ENCODE measurements around the gene NFE2L2. TPM values are rescaled to one million over a fixed set of nuclear protein-coding genes. Genes with fewer than 3 reads are reported as not detected.

NFE2L2 gene
- total and polyA plus RNA-seq, 2 donors (not counting 1 experiment from before 2014, with no cell fraction given) = 16.8 to 93.6 TPM

DNA sequence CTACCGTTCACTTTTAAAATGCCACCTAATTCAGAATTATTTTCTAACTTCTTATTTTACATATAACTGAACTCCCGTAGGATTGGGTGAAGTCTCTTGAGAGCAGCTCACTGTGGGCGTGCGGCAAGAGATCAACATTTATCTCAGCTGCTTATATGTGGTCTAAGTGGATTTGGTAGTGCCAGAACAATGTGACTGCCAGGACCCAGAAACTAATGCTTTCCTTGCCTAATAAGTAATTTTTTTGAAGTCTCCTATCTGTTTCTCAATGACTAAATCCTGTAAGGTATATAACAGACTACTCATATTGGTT lies 11.2 kb upstream of the NFE2L2 start:
- Histone ChIP-seq H3K9me3 (ENCODE audit: control extremely low read depth in 1 of 3, control insufficient read depth in 2 of 3, insufficient read depth in 1 of 3, low read length in 2 of 3) (no peaks in the 10 kb centered on the region), H3K4me1 (ENCODE audit: control insufficient read depth in 2 of 2, insufficient read depth in 2 of 2, low read length in 2 of 2) (no peaks in the 10 kb centered on the region), H3K4me2 (replicated peaks; ENCODE audit: low read depth, low read length, poor library complexity, severe bottlenecking) (no peak overlapping the region), H3K27me3 (replicated peaks in 1 of 4; ENCODE audit: control extremely low read depth in 1 of 4, control insufficient read depth in 3 of 4, insufficient read depth in 4 of 4, low read length in 3 of 4) (no peaks in the 10 kb centered on the region), H2AFZ (ENCODE audit: insufficient read depth, low read depth, low read length, poor library complexity, severe bottlenecking) (no peak overlapping the region), H3K9ac (ENCODE audit: low read length) (no peak overlapping the region), H3K27ac (ENCODE audit: low read length in 2 of 2) (no peak overlapping the region), H3K79me2 (ENCODE audit: control insufficient read depth, insufficient read depth, low read length) (no peaks in the 10 kb centered on the region), H3K4me3 (ENCODE audit: control extremely low read depth in 1 of 5, extremely low read depth in 1 of 5, insufficient read depth in 1 of 5, low read depth in 2 of 5, low read length in 4 of 5) (no peak overlapping the region), H3K36me3 (replicated peaks in 1 of 2; ENCODE audit: control extremely low read depth in 1 of 2, control insufficient read depth in 1 of 2, extremely low read depth in 1 of 2, insufficient read depth in 2 of 2, low read length in 1 of 2) (no peaks in the 10 kb centered on the region), H4K20me1 (ENCODE audit: control insufficient read depth, insufficient read depth, low read length, poor library complexity, severe bottlenecking) (no peaks in the 10 kb centered on the region)
- intact Hi-C loops (cut with micrococcal nuclease) = no loop called here
- no peak overlapping the region for H3K4me3 Mint-ChIP-seq
- no peak overlapping the region for H3K27ac Mint-ChIP-seq
- WGBS (ENCODE audit: insufficient coverage) = no CpG with 5 or more reads among the region's 4 CpGs
- ChIA-PET CTCF (no interaction called here), POLR2A (no interaction called here)
- DNase-seq (no peak), ATAC-seq (ENCODE audit: low read depth) (no peak)
- no peaks in the 10 kb centered on the region for H3K27me3 Mint-ChIP-seq
- TF ChIP-seq EZH2 (IDR thresholded peaks at IDR 0.05; ENCODE audit: borderline replicate concordance, insufficient read depth, low read depth, low read length, poor library complexity, severe bottlenecking) = no peak
- TF ChIP-seq, protein P1, sequence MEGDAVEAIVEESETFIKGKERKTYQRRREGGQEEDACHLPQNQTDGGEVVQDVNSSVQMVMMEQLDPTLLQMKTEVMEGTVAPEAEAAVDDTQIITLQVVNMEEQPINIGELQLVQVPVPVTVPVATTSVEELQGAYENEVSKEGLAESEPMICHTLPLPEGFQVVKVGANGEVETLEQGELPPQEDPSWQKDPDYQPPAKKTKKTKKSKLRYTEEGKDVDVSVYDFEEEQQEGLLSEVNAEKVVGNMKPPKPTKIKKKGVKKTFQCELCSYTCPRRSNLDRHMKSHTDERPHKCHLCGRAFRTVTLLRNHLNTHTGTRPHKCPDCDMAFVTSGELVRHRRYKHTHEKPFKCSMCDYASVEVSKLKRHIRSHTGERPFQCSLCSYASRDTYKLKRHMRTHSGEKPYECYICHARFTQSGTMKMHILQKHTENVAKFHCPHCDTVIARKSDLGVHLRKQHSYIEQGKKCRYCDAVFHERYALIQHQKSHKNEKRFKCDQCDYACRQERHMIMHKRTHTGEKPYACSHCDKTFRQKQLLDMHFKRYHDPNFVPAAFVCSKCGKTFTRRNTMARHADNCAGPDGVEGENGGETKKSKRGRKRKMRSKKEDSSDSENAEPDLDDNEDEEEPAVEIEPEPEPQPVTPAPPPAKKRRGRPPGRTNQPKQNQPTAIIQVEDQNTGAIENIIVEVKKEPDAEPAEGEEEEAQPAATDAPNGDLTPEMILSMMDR (IDR thresholded peaks at IDR 0.05) = no peak
- H3K9me3 Mint-ChIP-seq (ENCODE audit: insufficient read depth) = no peaks in the 10 kb centered on the region
- H3K4me1 Mint-ChIP-seq = peaks cover 4% of the 10 kb centered on the region

GRCh38 chr2:177275040-177275742 lies 10.7 kb upstream of the NFE2L2 start:
- Histone ChIP-seq H3K9me3 (ENCODE audit: control extremely low read depth in 1 of 3, control insufficient read depth in 2 of 3, insufficient read depth in 1 of 3, low read length in 2 of 3) (no peaks in the 10 kb centered on the region), H3K27me3 (replicated peaks in 1 of 4; ENCODE audit: control extremely low read depth in 1 of 4, control insufficient read depth in 3 of 4, insufficient read depth in 4 of 4, low read length in 3 of 4) (no peaks in the 10 kb centered on the region), H3K36me3 (replicated peaks in 1 of 2; ENCODE audit: control extremely low read depth in 1 of 2, control insufficient read depth in 1 of 2, extremely low read depth in 1 of 2, insufficient read depth in 2 of 2, low read length in 1 of 2) (no peaks in the 10 kb centered on the region), H3K79me2 (ENCODE audit: control insufficient read depth, insufficient read depth, low read length) (no peaks in the 10 kb centered on the region), H2AFZ (ENCODE audit: insufficient read depth, low read depth, low read length, poor library complexity, severe bottlenecking) (no peak overlapping the region), H4K20me1 (ENCODE audit: control insufficient read depth, insufficient read depth, low read length, poor library complexity, severe bottlenecking) (no peaks in the 10 kb centered on the region), H3K4me3 (ENCODE audit: control extremely low read depth in 1 of 5, extremely low read depth in 1 of 5, insufficient read depth in 1 of 5, low read depth in 2 of 5, low read length in 4 of 5) (no peak overlapping the region), H3K4me2 (replicated peaks; ENCODE audit: low read depth, low read length, poor library complexity, severe bottlenecking) (no peak overlapping the region), H3K9ac (ENCODE audit: low read length) (no peak overlapping the region), H3K27ac (ENCODE audit: low read length in 2 of 2) (no peak overlapping the region), H3K4me1 (ENCODE audit: control insufficient read depth in 2 of 2, insufficient read depth in 2 of 2, low read length in 2 of 2) (no peaks in the 10 kb centered on the region)
- Mint-ChIP-seq H3K27ac (no peak overlapping the region), H3K4me3 (no peak overlapping the region), H3K27me3 (no peaks in the 10 kb centered on the region), H3K9me3 (ENCODE audit: insufficient read depth) (no peaks in the 10 kb centered on the region), H3K4me1 (no peaks in the 10 kb centered on the region)
- ChIA-PET POLR2A (no interaction called here), CTCF (interaction anchor here (0.6 to 4.2 kb wide), 2 partner anchors 11 to 18 kb away, joined by 4 to 15 read pairs; partner anchors contain the start of gene NFE2L2)
- TF ChIP-seq, protein P1 (IDR thresholded peaks at IDR 0.05) = no peak
- no peak for TF ChIP-seq EZH2 (IDR thresholded peaks at IDR 0.05; ENCODE audit: borderline replicate concordance, insufficient read depth, low read depth, low read length, poor library complexity, severe bottlenecking)
- intact Hi-C loops (cut with micrococcal nuclease) = no loop called here
- no CpG with 5 or more reads among the region's 5 CpGs for WGBS (ENCODE audit: insufficient coverage)
- DNase-seq (no peak), ATAC-seq (ENCODE audit: low read depth) (no peak)
